Measurements from ENCODE around the gene LDB1. TPM values are rescaled to one million over a fixed set of nuclear protein-coding genes. Genes with fewer than 3 reads are reported as not detected.

The LDB1 gene
- total RNA-seq, 1 donor from 2014 or later: 71.8 TPM

- H3K9me3 Mint-ChIP-seq: no peaks in the 10 kb centered on the region
- intact Hi-C loops (cut with micrococcal nuclease): loop anchor here (1.0 to 10.0 kb wide), 7 partner anchors 13 to 513 kb away; partner anchors contain the start of genes ACTR1A, FBXL15, NFKB2 and NOLC1
- H3K4me3 Mint-ChIP-seq (ENCODE audit: low read depth): peak overlapping the region; percentile 95
Observed at GRCh38 chr10:102132193-102132562, 12.0 kb upstream of the LDB1 start.

GRCh38 chr10:102131286-102132170, 11.4 kb upstream of the LDB1 start:
- Mint-ChIP-seq H3K4me3 (ENCODE audit: low read depth) (no peak overlapping the region), H3K27me3 (ENCODE audit: low read depth) (no peaks in the 10 kb centered on the region), H3K4me1 (ENCODE audit: low read depth) (peaks cover 23% of the 10 kb centered on the region), H3K27ac (no peak overlapping the region), H3K36me3 (ENCODE audit: low read depth) (peaks cover 31% of the 10 kb centered on the region), H3K9me3 (no peaks in the 10 kb centered on the region)
- DNase-seq (ENCODE audit: low spot score): no peak
- intact Hi-C loops (cut with micrococcal nuclease): loop anchor here (1.0 to 10.0 kb wide), 7 partner anchors 12 to 513 kb away; partner anchors contain the start of genes ACTR1A, FBXL15, NFKB2 and NOLC1

More at GRCh38 chr10:102132193-102132562, 12.0 kb upstream of the LDB1 start:
- Mint-ChIP-seq H3K27me3 (ENCODE audit: low read depth) (no peaks in the 10 kb centered on the region), H3K27ac (peak overlapping the region; percentile 98), H3K36me3 (ENCODE audit: low read depth) (peaks cover 35% of the 10 kb centered on the region), H3K4me1 (ENCODE audit: low read depth) (peaks cover 23% of the 10 kb centered on the region)
- no peak for DNase-seq (ENCODE audit: low spot score)

- intact Hi-C loops (cut with micrococcal nuclease): no loop called here
- DNase-seq (ENCODE audit: low spot score): no peak
- no peak overlapping the region for H3K4me3 Mint-ChIP-seq (ENCODE audit: low read depth)
- H3K4me1 Mint-ChIP-seq (ENCODE audit: low read depth): peaks cover 21% of the 10 kb centered on the region
- no peak overlapping the region for H3K27ac Mint-ChIP-seq
- H3K36me3 Mint-ChIP-seq (ENCODE audit: low read depth): no peaks in the 10 kb centered on the region
- H3K27me3 Mint-ChIP-seq (ENCODE audit: low read depth): no peaks in the 10 kb centered on the region
- no peaks in the 10 kb centered on the region for H3K9me3 Mint-ChIP-seq
Observed at GRCh38 chr10:102123223-102123622, 3.1 kb upstream of the LDB1 start.

- no peak overlapping the region for H3K4me3 Mint-ChIP-seq (ENCODE audit: low read depth)
- no peak overlapping the region for H3K27ac Mint-ChIP-seq
- no peaks in the 10 kb centered on the region for H3K27me3 Mint-ChIP-seq (ENCODE audit: low read depth)
- no peaks in the 10 kb centered on the region for H3K9me3 Mint-ChIP-seq
- no peak for DNase-seq (ENCODE audit: low spot score)
- intact Hi-C loops (cut with micrococcal nuclease): no loop called here
- H3K4me1 Mint-ChIP-seq (ENCODE audit: low read depth): peaks cover 28% of the 10 kb centered on the region
- H3K36me3 Mint-ChIP-seq (ENCODE audit: low read depth): no peaks in the 10 kb centered on the region
Observed at GRCh38 chr10:102122450-102122849, 2.3 kb upstream of the LDB1 start.

GRCh38 chr10:102121739-102122372, 1.7 kb upstream of the LDB1 start:
- Mint-ChIP-seq H3K27ac (no peak overlapping the region), H3K9me3 (no peaks in the 10 kb centered on the region), H3K36me3 (ENCODE audit: low read depth) (no peaks in the 10 kb centered on the region), H3K4me1 (ENCODE audit: low read depth) (peaks cover 33% of the 10 kb centered on the region), H3K4me3 (ENCODE audit: low read depth) (peak overlapping the region; percentile 85), H3K27me3 (ENCODE audit: low read depth) (no peaks in the 10 kb centered on the region)
- intact Hi-C loops (cut with micrococcal nuclease): loop anchor here (1.0 kb wide), 1 partner anchor 30 kb away; the partner anchor contains the start of gene NOLC1
- no peak for DNase-seq (ENCODE audit: low spot score)

GRCh38 chr10:102120991-102121738, 997 bp upstream of the LDB1 start:
- intact Hi-C loops (cut with micrococcal nuclease): loop anchor here (1.0 kb wide), 1 partner anchor 31 kb away; the partner anchor contains the start of gene NOLC1
- peak overlapping the region; percentile 90 for H3K27ac Mint-ChIP-seq
- no peaks in the 10 kb centered on the region for H3K9me3 Mint-ChIP-seq
- H3K27me3 Mint-ChIP-seq (ENCODE audit: low read depth): no peaks in the 10 kb centered on the region
- peak overlapping the region; percentile 85 for H3K4me3 Mint-ChIP-seq (ENCODE audit: low read depth)
- H3K36me3 Mint-ChIP-seq (ENCODE audit: low read depth): no peaks in the 10 kb centered on the region
- peaks cover 39% of the 10 kb centered on the region for H3K4me1 Mint-ChIP-seq (ENCODE audit: low read depth)
- no peak for DNase-seq (ENCODE audit: low spot score)

GRCh38 chr10:102119417-102120141, 589 bp downstream of the LDB1 start:
- peaks cover 50% of the 10 kb centered on the region for H3K4me1 Mint-ChIP-seq (ENCODE audit: low read depth)
- intact Hi-C loops (cut with micrococcal nuclease): loop anchor here (1.0 to 10.0 kb wide), 4 partner anchors 13 to 425 kb away; partner anchors contain the start of genes FBXW4 and HPS6

GRCh38 chr10:102118867-102119266, 1.3 kb downstream of the LDB1 start:
- Mint-ChIP-seq H3K4me3 (ENCODE audit: low read depth) (peak overlapping the region; percentile 93), H3K27ac (peak overlapping the region; percentile 92), H3K9me3 (no peaks in the 10 kb centered on the region), H3K36me3 (ENCODE audit: low read depth) (no peaks in the 10 kb centered on the region), H3K27me3 (ENCODE audit: low read depth) (no peaks in the 10 kb centered on the region), H3K4me1 (ENCODE audit: low read depth) (peaks cover 50% of the 10 kb centered on the region)
- intact Hi-C loops (cut with micrococcal nuclease): loop anchor here (1.0 to 10.0 kb wide), 4 partner anchors 13 to 424 kb away; partner anchors contain the start of genes FBXW4 and HPS6
- no peak for DNase-seq (ENCODE audit: low spot score)

More at GRCh38 chr10:102119417-102120141, 589 bp downstream of the LDB1 start:
- Mint-ChIP-seq H3K27me3 (ENCODE audit: low read depth) (no peaks in the 10 kb centered on the region), H3K27ac (peak overlapping the region; percentile 92), H3K9me3 (no peaks in the 10 kb centered on the region), H3K36me3 (ENCODE audit: low read depth) (no peaks in the 10 kb centered on the region), H3K4me3 (ENCODE audit: low read depth) (peak overlapping the region; percentile 93)
- DNase-seq (ENCODE audit: low spot score): peak; percentile 34

- DNase-seq (ENCODE audit: low spot score): peak; percentile 48
- intact Hi-C loops (cut with micrococcal nuclease): loop anchor here (1.0 to 10.0 kb wide), 5 partner anchors 35 to 423 kb away; partner anchors contain the start of genes FBXW4, HPS6 and NOLC1
- Mint-ChIP-seq H3K4me3 (ENCODE audit: low read depth) (peak overlapping the region; percentile 93), H3K36me3 (ENCODE audit: low read depth) (peaks cover 8% of the 10 kb centered on the region), H3K9me3 (no peaks in the 10 kb centered on the region), H3K27me3 (ENCODE audit: low read depth) (no peaks in the 10 kb centered on the region), H3K4me1 (ENCODE audit: low read depth) (peaks cover 62% of the 10 kb centered on the region), H3K27ac (peak overlapping the region; percentile 92)
Observed at GRCh38 chr10:102117391-102118159, 2.6 kb downstream of the LDB1 start.

- peak overlapping the region; percentile 92 for H3K27ac Mint-ChIP-seq
- DNase-seq (ENCODE audit: low spot score): no peak
- H3K36me3 Mint-ChIP-seq (ENCODE audit: low read depth): peaks cover 8% of the 10 kb centered on the region
- peaks cover 65% of the 10 kb centered on the region for H3K4me1 Mint-ChIP-seq (ENCODE audit: low read depth)
- H3K9me3 Mint-ChIP-seq: no peaks in the 10 kb centered on the region
- intact Hi-C loops (cut with micrococcal nuclease): loop anchor here (1.0 to 10.0 kb wide), 4 partner anchors 36 to 422 kb away; partner anchors contain the start of genes FBXW4 and NOLC1
- H3K27me3 Mint-ChIP-seq (ENCODE audit: low read depth): no peaks in the 10 kb centered on the region
- peak overlapping the region; percentile 43 for H3K4me3 Mint-ChIP-seq (ENCODE audit: low read depth)
Observed at GRCh38 chr10:102116656-102117055, 3.5 kb downstream of the LDB1 start.

- peaks cover 59% of the 10 kb centered on the region for H3K4me1 Mint-ChIP-seq (ENCODE audit: low read depth)
- peak overlapping the region; percentile 84 for H3K4me3 Mint-ChIP-seq (ENCODE audit: low read depth)
- H3K36me3 Mint-ChIP-seq (ENCODE audit: low read depth): peaks cover 12% of the 10 kb centered on the region
- peak overlapping the region; percentile 92 for H3K27ac Mint-ChIP-seq
- DNase-seq (ENCODE audit: low spot score): no peak
- intact Hi-C loops (cut with micrococcal nuclease): loop anchor here (2.0 to 10.0 kb wide), 3 partner anchors 275 to 421 kb away; partner anchors contain the start of gene FBXW4
- H3K9me3 Mint-ChIP-seq: no peaks in the 10 kb centered on the region
- H3K27me3 Mint-ChIP-seq (ENCODE audit: low read depth): no peaks in the 10 kb centered on the region
Observed at GRCh38 chr10:102115775-102116174, 4.4 kb downstream of the LDB1 start.
